ENCODE measurements around the gene LPAR2. TPM values are rescaled to one million over a fixed set of nuclear protein-coding genes. Genes with fewer than 3 reads are reported as not detected.
A peak's percentile ranks its signal among the peaks of the same experiment; 100 is the strongest.
"Not testable (repeated sequence)": the region's sequence is repeated elsewhere in the genome, so short reads cannot be mapped to it uniquely, and the experiment has no call there.

Gene LPAR2
- total and polyA plus RNA-seq, 10 of the 15 experiments (the other 5 are each of a cell fraction or from before 2014, with no cell fraction given): 0.98 to 23.8 (median 10.2) TPM

DNA sequence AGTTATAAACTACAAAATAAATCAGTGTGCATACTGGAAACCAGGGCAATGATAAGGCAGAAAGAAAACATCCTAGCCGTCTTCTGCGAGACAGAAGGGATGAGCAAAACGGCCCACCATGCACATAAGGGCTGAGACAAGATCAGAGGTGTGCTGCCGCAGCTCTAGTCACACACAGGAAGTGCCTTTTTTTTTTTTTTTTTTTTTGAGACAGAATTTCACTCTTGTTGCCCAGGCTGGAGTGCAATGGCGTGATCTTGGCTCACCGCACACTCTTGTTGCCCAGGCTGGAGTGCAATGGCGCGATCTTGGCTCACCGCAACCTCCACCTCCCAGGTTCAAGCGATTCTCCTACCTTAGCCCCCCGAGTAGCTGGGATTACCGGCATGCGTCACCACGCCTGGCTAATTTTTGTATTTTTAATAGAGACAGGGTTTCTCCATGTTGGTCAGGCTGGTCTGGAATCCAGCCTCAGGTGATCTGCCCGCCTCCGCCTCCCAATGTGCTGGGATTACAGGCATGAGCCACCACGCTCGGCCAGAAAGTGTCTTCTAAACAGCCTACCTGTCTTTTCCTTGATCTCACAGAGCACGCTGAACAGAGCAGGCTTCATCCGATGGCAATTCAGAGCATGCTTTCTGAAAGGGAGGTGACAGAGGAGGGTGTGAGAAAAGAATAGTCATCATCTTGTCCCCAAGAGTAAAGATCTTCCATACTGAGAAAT lies 29.1 kb downstream of the LPAR2 start:
- 4% methylated on average over 20 of the region's 20 CpGs for WGBS (ENCODE audit: insufficient coverage, insufficient replicate concordance, low lambda C conversion rate, missing lambda C conversion rate)
- H4K20me1 ChIP-seq (ENCODE audit: control insufficient read depth, insufficient read depth); FAIRE-seq; H3K27me3 ChIP-seq (replicated peaks in 1 of 2; ENCODE audit: control insufficient read depth in 2 of 2, insufficient read depth in 2 of 2, low read length in 1 of 2); H3K36me3 ChIP-seq (ENCODE audit: control insufficient read depth in 2 of 2, insufficient read depth in 2 of 2, low read length in 1 of 2); H3K9me3 ChIP-seq (replicated peaks; ENCODE audit: control insufficient read depth, insufficient read depth, low read length); H3K79me2 ChIP-seq (ENCODE audit: control insufficient read depth, insufficient read depth, low read length); BruUV-seq (replicated peaks); in situ Hi-C loops (cut with MboI): not testable (repeated sequence)
- H3K9ac ChIP-seq (ENCODE audit: control insufficient read depth, insufficient read depth, low read length): peak overlapping the region; percentile 66
- H3K27ac ChIP-seq (ENCODE audit: control insufficient read depth, insufficient read depth): peak overlapping the region; percentile 81
- intact Hi-C loops (cut with micrococcal nuclease; ENCODE audit: unreplicated experiment): loop anchor here (1.0 to 2.0 kb wide), 2 partner anchors 19 to 64 kb away; partner anchors contain the start of genes ATP13A1 and PBX4
- POLR2A ChIA-PET: interaction anchor here (0.6 to 2.9 kb wide), 9 partner anchors 9 to 301 kb away, joined by 3 to 18 read pairs (median 5); partner anchors contain the start of genes ATP13A1 and NDUFA13
- peaks cover 63% of the 10 kb centered on the region for H3K4me1 ChIP-seq (ENCODE audit: control insufficient read depth, insufficient read depth, low read length)
- peak overlapping the region; percentile 33 for H2AFZ ChIP-seq (ENCODE audit: control insufficient read depth, low read depth, low read length)
- peak overlapping the region; percentile 28 for H3K4me2 ChIP-seq (ENCODE audit: control insufficient read depth, insufficient read depth)
- CTCF ChIA-PET: interaction anchor here (1.0 kb wide), 1 partner anchor 13 kb away, joined by 3 read pairs; no protein-coding TSS in a partner anchor
- RAD21 ChIA-PET (ENCODE audit: unreplicated experiment): interaction anchor here (0.6 to 3.4 kb wide), 2 partner anchors 30 to 63 kb away, joined by 3 to 13 read pairs; no protein-coding TSS in a partner anchor
- H3K4me3 ChIP-seq: 0 out of 2 replicates have a peak overlapping the region, but pooled peaks have one; percentile 7
- SMC1A ChIA-PET (ENCODE audit: uncharacterized antibody, unreplicated experiment): interaction anchor here (0.7 to 2.3 kb wide), 4 partner anchors 9 to 50 kb away, joined by 3 to 5 read pairs (median 4); no protein-coding TSS in a partner anchor
- DNase-seq (ENCODE audit: low read depth, low spot score) (peak; percentile 51), ATAC-seq (peak; percentile 59)
- TF ChIP-seq CREB1 (IDR thresholded peaks at IDR 0.05; ENCODE audit: low read depth) (0 out of 2 replicates have a peak, but pooled peaks have one; percentile 3), HDGF (IDR thresholded peaks at IDR 0.05) (peak; percentile 21; the same call in 1 of the 2 replicates), YY1 (IDR thresholded peaks at IDR 0.05; ENCODE audit: low read depth, low read length) (peak; percentile 62), PAX5 (IDR thresholded peaks at IDR 0.05; ENCODE audit: borderline replicate concordance, low read depth, low read length) (0 out of 2 replicates have a peak, but pooled peaks have one; percentile 20), BHLHE40 (IDR thresholded peaks at IDR 0.05; ENCODE audit: borderline replicate concordance in 1 of 2, low read depth in 2 of 2, low read length in 1 of 2) (0 out of 4 replicates have a peak, but pooled peaks of 1 of the 2 experiments have one; percentile 7), SMARCA5 (IDR thresholded peaks at IDR 0.05) (0 out of 2 replicates have a peak, but pooled peaks have one; percentile 17), RUNX3 (IDR thresholded peaks at IDR 0.05; ENCODE audit: low read length) (peak; percentile 27; the same call in 1 of the 2 replicates), POLR2A (IDR thresholded peaks at IDR 0.05; ENCODE audit: low read depth, low read length) (peak; percentile 44; the same call in 1 of the 2 replicates), ZNF384 (IDR thresholded peaks at IDR 0.05; ENCODE audit: borderline replicate concordance, low read depth, low read length) (peak; percentile 80), EP300 (IDR thresholded peaks at IDR 0.05; ENCODE audit: borderline replicate concordance in 1 of 2, control insufficient read depth in 1 of 2, low read depth in 2 of 2, low read length in 2 of 2) (0 out of 4 replicates have a peak, but pooled peaks of 1 of the 2 experiments have one; percentile 20)
- TF ChIP-seq, protein P1, sequence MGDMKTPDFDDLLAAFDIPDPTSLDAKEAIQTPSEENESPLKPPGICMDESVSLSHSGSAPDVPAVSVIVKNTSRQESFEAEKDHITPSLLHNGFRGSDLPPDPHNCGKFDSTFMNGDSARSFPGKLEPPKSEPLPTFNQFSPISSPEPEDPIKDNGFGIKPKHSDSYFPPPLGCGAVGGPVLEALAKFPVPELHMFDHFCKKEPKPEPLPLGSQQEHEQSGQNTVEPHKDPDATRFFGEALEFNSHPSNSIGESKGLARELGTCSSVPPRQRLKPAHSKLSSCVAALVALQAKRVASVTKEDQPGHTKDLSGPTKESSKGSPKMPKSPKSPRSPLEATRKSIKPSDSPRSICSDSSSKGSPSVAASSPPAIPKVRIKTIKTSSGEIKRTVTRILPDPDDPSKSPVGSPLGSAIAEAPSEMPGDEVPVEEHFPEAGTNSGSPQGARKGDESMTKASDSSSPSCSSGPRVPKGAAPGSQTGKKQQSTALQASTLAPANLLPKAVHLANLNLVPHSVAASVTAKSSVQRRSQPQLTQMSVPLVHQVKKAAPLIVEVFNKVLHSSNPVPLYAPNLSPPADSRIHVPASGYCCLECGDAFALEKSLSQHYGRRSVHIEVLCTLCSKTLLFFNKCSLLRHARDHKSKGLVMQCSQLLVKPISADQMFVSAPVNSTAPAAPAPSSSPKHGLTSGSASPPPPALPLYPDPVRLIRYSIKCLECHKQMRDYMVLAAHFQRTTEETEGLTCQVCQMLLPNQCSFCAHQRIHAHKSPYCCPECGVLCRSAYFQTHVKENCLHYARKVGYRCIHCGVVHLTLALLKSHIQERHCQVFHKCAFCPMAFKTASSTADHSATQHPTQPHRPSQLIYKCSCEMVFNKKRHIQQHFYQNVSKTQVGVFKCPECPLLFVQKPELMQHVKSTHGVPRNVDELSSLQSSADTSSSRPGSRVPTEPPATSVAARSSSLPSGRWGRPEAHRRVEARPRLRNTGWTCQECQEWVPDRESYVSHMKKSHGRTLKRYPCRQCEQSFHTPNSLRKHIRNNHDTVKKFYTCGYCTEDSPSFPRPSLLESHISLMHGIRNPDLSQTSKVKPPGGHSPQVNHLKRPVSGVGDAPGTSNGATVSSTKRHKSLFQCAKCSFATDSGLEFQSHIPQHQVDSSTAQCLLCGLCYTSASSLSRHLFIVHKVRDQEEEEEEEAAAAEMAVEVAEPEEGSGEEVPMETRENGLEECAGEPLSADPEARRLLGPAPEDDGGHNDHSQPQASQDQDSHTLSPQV (IDR thresholded peaks at IDR 0.05): peak; percentile 84
- TF ChIP-seq, protein P2, sequence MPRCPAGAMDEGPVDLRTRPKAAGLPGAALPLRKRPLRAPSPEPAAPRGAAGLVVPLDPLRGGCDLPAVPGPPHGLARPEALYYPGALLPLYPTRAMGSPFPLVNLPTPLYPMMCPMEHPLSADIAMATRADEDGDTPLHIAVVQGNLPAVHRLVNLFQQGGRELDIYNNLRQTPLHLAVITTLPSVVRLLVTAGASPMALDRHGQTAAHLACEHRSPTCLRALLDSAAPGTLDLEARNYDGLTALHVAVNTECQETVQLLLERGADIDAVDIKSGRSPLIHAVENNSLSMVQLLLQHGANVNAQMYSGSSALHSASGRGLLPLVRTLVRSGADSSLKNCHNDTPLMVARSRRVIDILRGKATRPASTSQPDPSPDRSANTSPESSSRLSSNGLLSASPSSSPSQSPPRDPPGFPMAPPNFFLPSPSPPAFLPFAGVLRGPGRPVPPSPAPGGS (IDR thresholded peaks at IDR 0.05; ENCODE audit: borderline replicate concordance, insufficient read depth, low read depth, low read length, poor library complexity, severe bottlenecking): peak; percentile 38
- TF ChIP-seq, protein P3, sequence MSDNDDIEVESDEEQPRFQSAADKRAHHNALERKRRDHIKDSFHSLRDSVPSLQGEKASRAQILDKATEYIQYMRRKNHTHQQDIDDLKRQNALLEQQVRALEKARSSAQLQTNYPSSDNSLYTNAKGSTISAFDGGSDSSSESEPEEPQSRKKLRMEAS (IDR thresholded peaks at IDR 0.05; ENCODE audit: low read depth, low read length): 0 out of 2 replicates have a peak, but pooled peaks have one; percentile 27
- TF ChIP-seq, protein P4, sequence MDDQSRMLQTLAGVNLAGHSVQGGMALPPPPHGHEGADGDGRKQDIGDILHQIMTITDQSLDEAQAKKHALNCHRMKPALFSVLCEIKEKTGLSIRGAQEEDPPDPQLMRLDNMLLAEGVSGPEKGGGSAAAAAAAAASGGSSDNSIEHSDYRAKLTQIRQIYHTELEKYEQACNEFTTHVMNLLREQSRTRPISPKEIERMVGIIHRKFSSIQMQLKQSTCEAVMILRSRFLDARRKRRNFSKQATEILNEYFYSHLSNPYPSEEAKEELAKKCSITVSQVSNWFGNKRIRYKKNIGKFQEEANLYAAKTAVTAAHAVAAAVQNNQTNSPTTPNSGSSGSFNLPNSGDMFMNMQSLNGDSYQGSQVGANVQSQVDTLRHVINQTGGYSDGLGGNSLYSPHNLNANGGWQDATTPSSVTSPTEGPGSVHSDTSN (IDR thresholded peaks at IDR 0.05; ENCODE audit: insufficient replicate concordance, low read depth, low read length): peak; percentile 17

All from GM12878 (cell line).